Liver (tissue), 9 donors: Measurements from ENCODE around the gene GSTT4. TPM values are rescaled to one million over a fixed set of nuclear protein-coding genes. Genes with fewer than 3 reads are reported as not detected.
A peak's percentile ranks its signal among the peaks of the same experiment; 100 is the strongest.

Experiments used
- DNase-seq: peaks from one replicate; pipeline ENCODE4 v3.0.0-alpha.2; 2017; ENCODE audit warnings: low spot score
- H3K27ac ChIP-seq, 2 donors: one replicate each; pipeline ENCODE4 v1.7.0; 2013; ENCODE audit warnings: inconsistent platforms in 2 of 2, low read length in 2 of 2, control low read depth in 1 of 2, low read depth in 1 of 2, mild to moderate bottlenecking in 1 of 2
- H3K27me3 ChIP-seq, 4 donors: one replicate each; pipeline versions ENCODE4 v1.6.1 to v1.7.0; 2013; ENCODE audit warnings: low read length in 3 of 4, inconsistent platforms in 1 of 4, mild to moderate bottlenecking in 1 of 4, moderate library complexity in 1 of 4; ENCODE audit not compliant: control insufficient read depth in 4 of 4, insufficient read depth in 4 of 4
- H3K36me3 ChIP-seq, 4 donors: one replicate each; pipeline versions ENCODE4 v1.6.1 to v1.7.0; 2013; ENCODE audit warnings: low read length in 3 of 4, mild to moderate bottlenecking in 3 of 4, low read depth in 1 of 4, moderate library complexity in 1 of 4; ENCODE audit not compliant: control insufficient read depth in 4 of 4, insufficient read depth in 3 of 4
- H3K4me1 ChIP-seq, 4 donors: one replicate each; pipeline versions ENCODE4 v1.6.1 to v1.7.0; 2013; ENCODE audit warnings: low read length in 3 of 4, mild to moderate bottlenecking in 3 of 4, moderate library complexity in 1 of 4; ENCODE audit not compliant: control insufficient read depth in 4 of 4, insufficient read depth in 4 of 4
- H3K4me3 ChIP-seq, 3 donors: one replicate each; pipeline versions ENCODE4 v1.6.1 to v1.7.0; 2013; ENCODE audit warnings: low read length in 3 of 3, control low read depth in 1 of 3, low read depth in 1 of 3, mild to moderate bottlenecking in 1 of 3
- H3K9ac ChIP-seq, 2 donors: one replicate each; pipeline ENCODE4 v1.7.0; 2013; ENCODE audit warnings: low read length in 2 of 2, mild to moderate bottlenecking in 2 of 2, moderate library complexity in 2 of 2, control low read depth in 1 of 2, low read depth in 1 of 2
- H3K9me3 ChIP-seq, 4 donors: one replicate each; pipeline versions ENCODE4 v1.6.1 to v1.7.0; 2013; ENCODE audit warnings: low read length in 3 of 4; ENCODE audit not compliant: control insufficient read depth in 4 of 4
- EGR1 ChIP-seq, 2 donors: IDR thresholded peaks; 2 replicates each; pipeline ENCODE4 v1.6.1; 2016 to 2018; ENCODE audit warnings: antibody characterized with exemption in 2 of 2, low read depth in 2 of 2
- FOXA1 ChIP-seq: IDR thresholded peaks from 2 replicates; pipeline ENCODE4 v1.6.1; 2016; ENCODE audit warnings: antibody characterized with exemption
- FOXA2 ChIP-seq: IDR thresholded peaks from 2 replicates; pipeline ENCODE4 v1.6.1; 2016; ENCODE audit warnings: antibody characterized with exemption
- HNF4A ChIP-seq, 2 donors: conservative IDR thresholded peaks; 2 replicates each; pipeline ENCODE4 v1.6.1; 2016; ENCODE audit warnings: antibody characterized with exemption in 2 of 2, mild to moderate bottlenecking in 2 of 2
- HNF4G ChIP-seq: IDR thresholded peaks from 2 replicates; pipeline ENCODE4 v1.6.1; 2016; ENCODE audit warnings: antibody characterized with exemption
- JUND ChIP-seq, 2 donors: IDR thresholded peaks; 2 replicates each; pipeline ENCODE4 v1.6.1; 2016; ENCODE audit warnings: antibody characterized with exemption in 2 of 2
- NR2F2 ChIP-seq: IDR thresholded peaks from 2 replicates; pipeline ENCODE4 v1.6.1; 2016; ENCODE audit warnings: antibody characterized with exemption
- RAD21 ChIP-seq, 2 donors: IDR thresholded peaks; 2 replicates each; pipeline ENCODE4 v1.6.1; 2016; ENCODE audit warnings: antibody characterized with exemption in 2 of 2, mild to moderate bottlenecking in 2 of 2
- SP1 ChIP-seq: IDR thresholded peaks from 2 replicates; pipeline ENCODE4 v1.6.1; 2018; ENCODE audit warnings: antibody characterized with exemption, mild to moderate bottlenecking
- TAF1 ChIP-seq: conservative IDR thresholded peaks from 2 replicates; pipeline ENCODE4 v1.6.1; 2016; ENCODE audit warnings: antibody characterized with exemption, mild to moderate bottlenecking
- YY1 ChIP-seq: IDR thresholded peaks from 2 replicates; pipeline ENCODE4 v1.6.1; 2016; ENCODE audit warnings: antibody characterized with exemption, mild to moderate bottlenecking
- WGBS: extraction: QIAGEN DNeasy Blood & Tissue Kit; methylation state at CpG from one replicate; pipeline ENCODE4 v1.1.7; 2013; 5-methylcytosine and 5-hydroxymethylcytosine counted together
- polyA plus RNA-seq, 2 donors: library from polyadenylated mRNA; stranded (reverse) in 1 of 2; unstranded in 1 of 2; fragments of 200-250 nt in 1 of 2; fragments of >200 nt in 1 of 2; fragmentation: Nextera tagmentation in 1 of 2; extraction: Ambion mirVana in 1 of 2; gene quantifications; one replicate each; pipeline versions ENCODE4 v1.2.1 to v1.2.3, GENCODE V29; 2013 to 2015
- total RNA-seq, 2 donors: library from RNA; depleted of rRNA; stranded (reverse); fragments of >200 nt; gene quantifications; one replicate each; pipeline ENCODE4 v1.2.3, GENCODE V29; 2014
- TF ChIP-seq, protein P1 (sequence below): IDR thresholded peaks from 2 replicates; pipeline ENCODE4 v1.6.1; 2016; ENCODE audit warnings: antibody characterized with exemption
- TF ChIP-seq, protein P2 (sequence below): IDR thresholded peaks from 2 replicates; pipeline ENCODE4 v1.6.1; 2016; ENCODE audit warnings: antibody characterized with exemption
- TF ChIP-seq, protein P3 (sequence below): IDR thresholded peaks from 2 replicates; pipeline ENCODE4 v1.6.1; 2016; ENCODE audit warnings: antibody characterized with exemption
- TF ChIP-seq, protein P4 (sequence below): fragments of 150-350 bp; IDR thresholded peaks from 2 replicates; pipeline ENCODE4 v1.5.1; 2017; ENCODE audit warnings: improper control_type of control experiment, low read depth, low read length; ENCODE audit not compliant: missing input control
- donor health status: healthy.
- donor health status: healthy.
- donor health status: healthy.
- donor health status: healthy.
- donor health status: healthy.

Gene GSTT4
- total and polyA plus RNA-seq, 4 donors = not detected

DNA sequence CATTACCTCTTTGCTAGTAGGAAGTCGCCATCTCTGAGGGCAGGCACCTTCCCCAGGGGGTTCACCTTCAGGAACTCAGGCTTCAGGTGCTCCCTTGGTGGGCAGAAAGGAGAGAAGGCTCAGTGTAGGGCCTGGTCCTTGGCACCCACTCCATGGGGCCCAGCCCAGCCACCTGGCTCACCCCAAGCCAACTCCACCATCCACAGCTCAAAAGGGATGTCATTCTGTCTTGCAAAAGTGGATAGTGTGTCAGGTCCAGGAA, 2.7 kb upstream of the GSTT4 start:
- 93% methylated on average over 1 of the region's 1 CpG for WGBS
- H3K9ac ChIP-seq = no peak overlapping the region
- no peak for DNase-seq

DNA sequence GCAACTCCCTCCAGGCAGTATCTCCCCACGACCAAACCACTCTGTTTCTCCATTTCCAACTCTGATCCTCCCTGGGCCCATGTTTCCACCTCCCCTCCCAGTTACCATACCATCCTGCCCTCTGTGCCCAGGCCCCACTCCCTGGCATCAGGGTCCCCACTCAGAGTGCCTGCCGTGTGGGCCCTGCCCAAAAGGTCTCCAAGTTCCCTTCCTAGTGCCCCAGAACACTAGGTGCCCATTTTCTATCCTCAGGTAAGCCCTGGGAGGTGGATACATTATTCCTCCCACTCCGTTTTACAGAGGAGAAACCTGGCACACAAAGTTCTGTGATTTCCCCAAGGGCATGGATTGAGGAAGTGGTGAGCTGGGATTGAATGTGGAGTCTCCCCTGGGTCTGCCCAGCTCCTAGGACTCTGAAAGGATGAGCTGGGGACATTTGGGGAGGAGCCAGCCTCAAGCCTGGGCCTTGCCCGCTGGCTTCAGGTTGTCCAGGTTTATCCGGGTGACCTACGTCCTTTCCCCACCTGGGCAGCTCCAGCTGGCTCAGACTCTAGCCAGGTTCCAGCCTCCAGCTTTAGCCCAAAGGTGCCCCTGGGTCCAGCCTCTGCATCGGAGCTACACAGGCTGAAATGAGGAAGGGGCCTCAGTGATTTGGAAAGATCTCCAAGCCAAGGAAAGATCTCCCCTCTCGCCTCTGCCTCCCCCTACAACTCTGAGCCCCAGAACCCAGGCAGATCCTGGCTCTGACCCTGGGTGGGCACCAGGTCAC, 2.2 kb upstream of the GSTT4 start:
- 79% methylated on average over 8 of the region's 8 CpGs for WGBS
- H3K9ac ChIP-seq = no peak overlapping the region
- peaks cover 0 to 15% (median 10%) of the 10 kb centered on the region in 4 donors for H3K4me1 ChIP-seq
- H3K27me3 ChIP-seq = no peaks in the 10 kb centered on the region
- DNase-seq = no peak
- no peaks in the 10 kb centered on the region for H3K9me3 ChIP-seq
- H3K36me3 ChIP-seq = no peaks in the 10 kb centered on the region
- no peak overlapping the region for H3K4me3 ChIP-seq
- no peak overlapping the region for H3K27ac ChIP-seq
- TF ChIP-seq YY1 (no peak), NR2F2 (no peak), FOXA2 (no peak), HNF4A (conservative IDR thresholded peaks at IDR 0.05) (peak in 1 of 2 donors; percentile 30), FOXA1 (no peak), EGR1 (IDR thresholded peaks at IDR 0.05; ENCODE audit: low read depth in 2 of 2) (no peak)
- TF ChIP-seq, protein P1, sequence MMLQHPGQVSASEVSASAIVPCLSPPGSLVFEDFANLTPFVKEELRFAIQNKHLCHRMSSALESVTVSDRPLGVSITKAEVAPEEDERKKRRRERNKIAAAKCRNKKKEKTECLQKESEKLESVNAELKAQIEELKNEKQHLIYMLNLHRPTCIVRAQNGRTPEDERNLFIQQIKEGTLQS = no peak
- TF ChIP-seq, protein P2, sequence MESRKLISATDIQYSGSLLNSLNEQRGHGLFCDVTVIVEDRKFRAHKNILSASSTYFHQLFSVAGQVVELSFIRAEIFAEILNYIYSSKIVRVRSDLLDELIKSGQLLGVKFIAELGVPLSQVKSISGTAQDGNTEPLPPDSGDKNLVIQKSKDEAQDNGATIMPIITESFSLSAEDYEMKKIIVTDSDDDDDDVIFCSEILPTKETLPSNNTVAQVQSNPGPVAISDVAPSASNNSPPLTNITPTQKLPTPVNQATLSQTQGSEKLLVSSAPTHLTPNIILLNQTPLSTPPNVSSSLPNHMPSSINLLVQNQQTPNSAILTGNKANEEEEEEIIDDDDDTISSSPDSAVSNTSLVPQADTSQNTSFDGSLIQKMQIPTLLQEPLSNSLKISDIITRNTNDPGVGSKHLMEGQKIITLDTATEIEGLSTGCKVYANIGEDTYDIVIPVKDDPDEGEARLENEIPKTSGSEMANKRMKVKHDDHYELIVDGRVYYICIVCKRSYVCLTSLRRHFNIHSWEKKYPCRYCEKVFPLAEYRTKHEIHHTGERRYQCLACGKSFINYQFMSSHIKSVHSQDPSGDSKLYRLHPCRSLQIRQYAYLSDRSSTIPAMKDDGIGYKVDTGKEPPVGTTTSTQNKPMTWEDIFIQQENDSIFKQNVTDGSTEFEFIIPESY = no peak

More for the DNA sequence above, 2.7 kb upstream of the GSTT4 start:
- Histone ChIP-seq H3K27me3 (no peaks in the 10 kb centered on the region), H3K4me1 (peaks cover 0 to 16% (median 11%) of the 10 kb centered on the region in 4 donors), H3K9me3 (no peaks in the 10 kb centered on the region), H3K36me3 (no peaks in the 10 kb centered on the region), H3K4me3 (no peak overlapping the region), H3K27ac (no peak overlapping the region)
- TF ChIP-seq TAF1 (no peak), FOXA2 (no peak), FOXA1 (no peak), JUND (IDR thresholded peaks at IDR 0.05) (no peak), HNF4A (conservative IDR thresholded peaks at IDR 0.05) (no peak), YY1 (no peak), SP1 (no peak), NR2F2 (no peak), RAD21 (IDR thresholded peaks at IDR 0.05) (no peak), HNF4G (no peak)
- TF ChIP-seq, protein P3, sequence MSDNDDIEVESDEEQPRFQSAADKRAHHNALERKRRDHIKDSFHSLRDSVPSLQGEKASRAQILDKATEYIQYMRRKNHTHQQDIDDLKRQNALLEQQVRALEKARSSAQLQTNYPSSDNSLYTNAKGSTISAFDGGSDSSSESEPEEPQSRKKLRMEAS = no peak
- TF ChIP-seq, protein P4, sequence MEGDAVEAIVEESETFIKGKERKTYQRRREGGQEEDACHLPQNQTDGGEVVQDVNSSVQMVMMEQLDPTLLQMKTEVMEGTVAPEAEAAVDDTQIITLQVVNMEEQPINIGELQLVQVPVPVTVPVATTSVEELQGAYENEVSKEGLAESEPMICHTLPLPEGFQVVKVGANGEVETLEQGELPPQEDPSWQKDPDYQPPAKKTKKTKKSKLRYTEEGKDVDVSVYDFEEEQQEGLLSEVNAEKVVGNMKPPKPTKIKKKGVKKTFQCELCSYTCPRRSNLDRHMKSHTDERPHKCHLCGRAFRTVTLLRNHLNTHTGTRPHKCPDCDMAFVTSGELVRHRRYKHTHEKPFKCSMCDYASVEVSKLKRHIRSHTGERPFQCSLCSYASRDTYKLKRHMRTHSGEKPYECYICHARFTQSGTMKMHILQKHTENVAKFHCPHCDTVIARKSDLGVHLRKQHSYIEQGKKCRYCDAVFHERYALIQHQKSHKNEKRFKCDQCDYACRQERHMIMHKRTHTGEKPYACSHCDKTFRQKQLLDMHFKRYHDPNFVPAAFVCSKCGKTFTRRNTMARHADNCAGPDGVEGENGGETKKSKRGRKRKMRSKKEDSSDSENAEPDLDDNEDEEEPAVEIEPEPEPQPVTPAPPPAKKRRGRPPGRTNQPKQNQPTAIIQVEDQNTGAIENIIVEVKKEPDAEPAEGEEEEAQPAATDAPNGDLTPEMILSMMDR = no peak
- TF ChIP-seq, protein P1 = no peak
- TF ChIP-seq, protein P2 = no peak
